CD4-positive, alpha-beta T cell treated with Interferon gamma for 1 hour (primary cell): ENCODE measurements around the gene B3GNT9.

ENCODE experiments used
- DNase-seq: peaks from one replicate; pipeline ENCODE4 v3.0.0-alpha.2; 2020

The B3GNT9 gene

GRCh38 chr16:67166110-67166547 lies 15.3 kb upstream of the B3GNT9 start:
- DNase-seq, result no peak

GRCh38 chr16:67165121-67166078 lies 14.6 kb upstream of the B3GNT9 start:
- DNase-seq, result no peak

GRCh38 chr16:67164599-67165061 lies 13.8 kb upstream of the B3GNT9 start, which contains the start of gene HSF4:
Gene HSF4, plus strand, starts transcription at chr16:67164745. Its CDS starts 67 bp downstream, at chr16:67164812.
- DNase-seq, result no peak

- no peak for DNase-seq
Observed at GRCh38 chr16:67163999-67164558, 13.3 kb upstream of the B3GNT9 start.

- DNase-seq, result no peak
Observed at GRCh38 chr16:67163164-67163998, 12.6 kb upstream of the B3GNT9 start.

- no peak for DNase-seq
Observed at GRCh38 chr16:67162506-67163163, 11.8 kb upstream of the B3GNT9 start.

GRCh38 chr16:67161595-67162058 lies 10.8 kb upstream of the B3GNT9 start:
- DNase-seq, result no peak

GRCh38 chr16:67158637-67159600 lies 8.1 kb upstream of the B3GNT9 start:
- DNase-seq, result peak; percentile 85

GRCh38 chr16:67157892-67158635 lies 7.3 kb upstream of the B3GNT9 start:
- peak; percentile 25 for DNase-seq

- no peak for DNase-seq
Observed at GRCh38 chr16:67157106-67157748, 6.4 kb upstream of the B3GNT9 start.

- no peak for DNase-seq
Observed at GRCh38 chr16:67156143-67156844, 5.5 kb upstream of the B3GNT9 start.

GRCh38 chr16:67155295-67156142 lies 4.7 kb upstream of the B3GNT9 start:
- DNase-seq, result peak; percentile 72

- DNase-seq, result no peak
Observed at GRCh38 chr16:67154578-67155294, 3.9 kb upstream of the B3GNT9 start.

GRCh38 chr16:67151431-67152097 lies 766 bp upstream of the B3GNT9 start:
- no peak for DNase-seq

GRCh38 chr16:67150047-67150832 lies 558 bp downstream of the B3GNT9 start:
- peak; percentile 21 for DNase-seq
